GM18861 (cell line): ENCODE results near the gene ISG20L2.
"Not testable (repeated sequence)": the region's sequence is repeated elsewhere in the genome, so short reads cannot be mapped to it uniquely, and the experiment has no call there.

Experiments
- ATAC-seq: cut with Tn5 transposase; IDR thresholded peaks from one replicate; pipeline ENCODE4 v1.9.1; 2021; ENCODE audit not compliant: unreplicated experiment

ISG20L2 gene, protein sequence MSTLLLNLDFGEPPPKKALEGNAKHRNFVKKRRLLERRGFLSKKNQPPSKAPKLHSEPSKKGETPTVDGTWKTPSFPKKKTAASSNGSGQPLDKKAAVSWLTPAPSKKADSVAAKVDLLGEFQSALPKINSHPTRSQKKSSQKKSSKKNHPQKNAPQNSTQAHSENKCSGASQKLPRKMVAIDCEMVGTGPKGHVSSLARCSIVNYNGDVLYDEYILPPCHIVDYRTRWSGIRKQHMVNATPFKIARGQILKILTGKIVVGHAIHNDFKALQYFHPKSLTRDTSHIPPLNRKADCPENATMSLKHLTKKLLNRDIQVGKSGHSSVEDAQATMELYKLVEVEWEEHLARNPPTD

DNA sequence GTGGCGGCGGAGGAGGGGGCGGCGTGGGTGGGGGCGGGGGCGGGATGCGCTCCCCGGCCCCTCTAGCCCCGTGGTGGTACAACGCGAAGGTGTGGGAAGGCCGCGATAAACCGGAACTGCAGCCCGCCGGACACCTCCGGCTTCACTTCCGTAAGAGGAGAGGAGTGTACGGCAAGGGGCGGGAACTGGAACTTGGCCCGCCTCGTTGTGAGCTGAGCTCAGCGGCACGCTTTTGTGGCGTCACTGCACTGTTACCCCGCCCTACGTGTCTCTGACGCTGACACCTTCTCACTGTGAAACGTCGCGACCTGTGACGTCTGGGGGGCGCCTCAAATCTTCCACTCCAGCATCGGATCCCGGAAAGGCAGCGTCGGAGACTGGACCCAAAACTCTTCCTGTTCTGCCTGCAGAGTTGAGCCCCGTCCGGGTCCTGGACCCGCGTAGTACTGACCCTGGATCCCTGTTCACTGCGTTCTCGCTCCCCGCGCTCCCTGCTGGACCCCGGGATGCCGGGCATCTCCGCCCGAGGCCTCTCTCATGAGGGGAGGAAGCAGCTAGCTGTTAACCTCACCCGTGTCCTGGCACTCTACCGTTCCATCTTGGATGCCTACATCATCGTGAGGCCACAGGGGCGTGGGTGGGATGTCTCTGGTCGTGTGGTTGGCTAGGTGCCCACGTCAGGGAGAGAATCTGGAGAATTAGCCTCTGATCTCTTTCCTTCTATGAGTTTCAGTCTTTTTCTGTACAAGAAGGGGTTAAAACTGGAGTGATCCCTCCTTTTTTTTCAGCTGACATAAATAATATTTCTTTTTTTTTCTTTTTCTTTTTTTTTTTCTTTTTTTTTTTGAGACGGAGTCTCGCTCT, at the start of gene ISG20L2:
Gene ISG20L2 (minus strand): TSS at position 168 of the 864 bp plus-strand sequence. CDS start 1,114 bp downstream, outside the sequence.
- ATAC-seq = peak; percentile 83

DNA sequence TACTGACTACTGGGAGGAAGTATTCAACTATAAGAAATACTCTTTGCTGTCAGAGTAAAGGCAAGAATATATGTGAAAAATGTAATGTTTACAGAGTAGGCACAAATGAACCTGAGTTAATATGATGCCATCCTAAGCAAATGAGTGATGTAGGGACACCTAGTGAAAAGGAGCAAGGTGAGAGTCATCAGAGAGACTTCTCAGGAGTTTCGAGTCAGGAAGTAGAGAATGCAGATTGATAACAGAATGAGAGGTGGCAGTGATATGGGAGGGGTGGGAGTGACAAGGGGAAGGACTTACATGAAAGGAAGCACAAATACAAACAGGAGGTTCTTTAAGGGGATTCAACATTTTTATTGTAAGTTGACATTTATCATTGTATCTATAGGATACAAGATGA, 49.0 kb upstream of the ISG20L2 start:
- ATAC-seq = no peak

DNA sequence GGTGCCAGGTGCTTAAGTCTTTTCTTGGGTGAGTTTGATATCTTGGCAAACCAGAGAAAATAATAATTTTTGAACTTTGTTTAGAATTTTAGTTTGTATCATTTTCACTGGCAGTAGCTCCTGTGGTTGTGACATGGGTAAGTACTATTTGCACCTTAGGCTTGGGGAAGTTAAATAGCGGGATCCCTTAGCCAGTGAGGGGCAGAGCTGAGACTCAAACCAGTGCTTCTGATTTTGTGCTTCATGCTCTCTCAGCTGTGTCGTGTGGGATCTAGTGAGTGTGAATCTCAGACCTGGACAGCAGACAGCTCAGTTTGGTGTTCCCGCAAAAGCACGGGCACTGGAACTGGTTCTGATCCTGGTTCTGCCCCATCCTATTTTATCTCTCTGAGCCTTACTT, 48.4 kb upstream of the ISG20L2 start:
- ATAC-seq = no peak

DNA sequence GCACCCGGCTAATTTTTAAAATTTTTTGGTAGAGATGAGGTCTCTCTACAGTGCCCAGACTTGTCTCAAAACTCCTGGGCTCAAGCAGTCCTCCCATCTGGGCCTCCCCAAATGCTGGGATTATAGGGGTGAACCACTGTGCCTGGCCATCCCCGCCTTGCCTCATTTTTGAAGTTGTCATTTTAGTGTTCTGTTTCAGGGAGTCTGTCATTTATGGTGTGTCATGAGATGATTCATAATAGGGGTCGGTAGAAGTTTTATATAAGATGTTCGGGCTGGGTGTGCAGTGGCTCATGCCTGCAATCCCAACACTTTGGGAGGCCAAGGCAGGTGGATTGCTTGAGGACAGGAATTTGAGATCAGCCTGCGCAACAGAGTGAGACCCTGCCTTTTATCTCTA, 47.2 kb upstream of the ISG20L2 start:
- ATAC-seq = no peak

DNA sequence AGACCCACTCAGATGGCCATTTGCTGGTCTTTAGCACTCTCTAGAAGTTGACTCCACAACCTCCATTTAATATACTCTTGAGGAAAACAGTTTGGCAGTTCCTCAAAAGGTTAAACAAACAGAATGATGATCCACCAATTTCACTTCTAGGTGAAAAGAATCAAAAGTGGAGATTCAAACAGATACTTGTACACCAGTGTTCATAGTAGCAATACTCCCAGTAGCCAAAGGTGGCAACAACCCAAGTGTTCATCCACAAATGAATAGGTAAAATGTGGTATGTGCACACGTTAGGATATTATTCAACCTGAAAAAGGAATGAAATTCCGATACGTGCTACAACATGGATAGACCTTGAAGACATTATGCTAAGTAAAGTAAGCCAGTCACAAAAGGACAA, 45.0 kb upstream of the ISG20L2 start:
- ATAC-seq = no peak

DNA sequence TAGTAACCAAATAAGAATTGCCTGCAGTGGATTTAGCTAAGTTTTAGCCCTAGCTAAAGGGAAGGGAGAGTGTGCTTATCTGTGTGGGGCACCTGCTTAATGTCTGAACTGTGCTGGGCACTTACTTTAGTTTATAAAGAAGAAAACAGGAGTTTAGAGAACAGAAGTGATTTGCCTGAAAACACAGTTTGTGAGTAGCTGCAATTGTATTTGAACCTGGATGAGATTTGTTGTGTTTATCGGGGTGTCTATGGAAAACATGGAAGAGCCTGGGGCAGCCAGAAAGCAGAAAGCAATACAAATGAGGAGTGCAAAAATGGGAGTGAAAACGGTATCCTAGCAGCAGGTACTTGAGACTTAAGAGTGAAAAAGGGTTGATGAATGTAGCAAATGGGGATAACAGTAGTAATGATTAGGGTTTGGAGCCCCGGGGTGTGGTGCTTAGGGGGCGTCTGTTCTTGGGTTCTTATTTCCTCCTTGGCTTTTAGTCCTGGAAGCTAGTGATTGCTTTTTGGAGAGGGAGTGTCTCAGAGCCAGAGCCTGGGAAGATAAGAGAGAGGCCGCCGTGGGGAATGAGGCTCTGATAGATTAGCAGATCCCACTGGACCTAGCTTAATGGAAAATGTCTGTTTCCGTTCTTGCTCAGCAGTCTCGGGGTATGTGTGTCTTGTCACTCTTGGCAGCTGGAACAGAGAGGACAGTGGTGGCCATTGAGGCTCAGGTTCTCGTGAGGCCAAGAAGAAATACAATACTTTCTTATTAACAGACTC, 44.3 kb upstream of the ISG20L2 start:
- ATAC-seq = no peak

DNA sequence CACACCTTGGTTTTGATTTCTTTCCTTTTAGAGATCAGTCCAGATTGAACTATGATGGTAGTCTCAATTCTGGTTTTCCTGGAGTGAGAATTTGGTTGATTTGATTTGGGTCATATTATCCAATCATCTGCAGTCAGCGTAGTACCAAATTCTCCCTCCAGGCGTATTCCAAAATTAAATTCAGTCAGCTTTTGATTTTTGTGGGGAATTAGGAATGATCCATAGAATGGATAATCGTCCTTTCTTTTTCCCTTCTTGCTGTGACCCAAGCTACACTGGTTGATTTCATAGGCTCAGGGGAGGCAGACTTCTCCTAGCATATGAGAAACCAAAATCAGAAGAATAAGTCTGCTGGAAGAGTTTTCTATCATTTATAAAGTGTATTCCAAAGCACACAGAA, 43.7 kb upstream of the ISG20L2 start:
- ATAC-seq = no peak

DNA sequence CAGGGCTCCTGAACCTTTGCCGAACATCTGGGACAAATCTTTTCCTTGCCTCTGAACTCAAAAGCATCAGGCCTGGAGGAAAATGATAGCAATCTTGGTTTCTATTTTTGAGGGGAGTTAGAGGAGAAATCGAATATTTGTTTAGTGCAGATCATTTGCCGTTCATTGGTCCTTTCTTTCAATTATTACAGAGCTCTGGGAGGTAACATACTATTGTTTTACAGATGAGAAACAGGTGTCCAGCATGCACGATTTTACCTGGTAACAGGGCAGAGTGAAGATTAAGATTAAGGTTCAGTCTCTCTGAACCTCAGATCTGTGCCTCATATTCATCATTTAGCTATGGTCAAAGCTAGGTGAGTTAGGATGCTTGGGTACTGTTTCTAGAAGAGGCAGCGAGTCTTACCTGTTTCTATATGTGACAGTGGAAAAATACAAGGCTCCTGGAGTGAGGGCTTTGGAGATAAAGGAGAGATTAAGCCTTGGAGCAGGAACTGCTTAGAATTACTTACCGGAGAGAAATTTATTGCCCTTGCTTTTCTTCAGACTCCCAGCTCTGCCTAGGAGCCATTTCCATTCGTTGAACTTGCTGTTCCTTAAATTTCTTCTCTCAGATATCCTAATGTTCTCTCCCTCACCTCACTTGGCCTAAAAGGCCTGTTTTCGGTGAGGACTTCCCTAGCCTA, 40.2 kb upstream of the ISG20L2 start:
- no peak for ATAC-seq

DNA sequence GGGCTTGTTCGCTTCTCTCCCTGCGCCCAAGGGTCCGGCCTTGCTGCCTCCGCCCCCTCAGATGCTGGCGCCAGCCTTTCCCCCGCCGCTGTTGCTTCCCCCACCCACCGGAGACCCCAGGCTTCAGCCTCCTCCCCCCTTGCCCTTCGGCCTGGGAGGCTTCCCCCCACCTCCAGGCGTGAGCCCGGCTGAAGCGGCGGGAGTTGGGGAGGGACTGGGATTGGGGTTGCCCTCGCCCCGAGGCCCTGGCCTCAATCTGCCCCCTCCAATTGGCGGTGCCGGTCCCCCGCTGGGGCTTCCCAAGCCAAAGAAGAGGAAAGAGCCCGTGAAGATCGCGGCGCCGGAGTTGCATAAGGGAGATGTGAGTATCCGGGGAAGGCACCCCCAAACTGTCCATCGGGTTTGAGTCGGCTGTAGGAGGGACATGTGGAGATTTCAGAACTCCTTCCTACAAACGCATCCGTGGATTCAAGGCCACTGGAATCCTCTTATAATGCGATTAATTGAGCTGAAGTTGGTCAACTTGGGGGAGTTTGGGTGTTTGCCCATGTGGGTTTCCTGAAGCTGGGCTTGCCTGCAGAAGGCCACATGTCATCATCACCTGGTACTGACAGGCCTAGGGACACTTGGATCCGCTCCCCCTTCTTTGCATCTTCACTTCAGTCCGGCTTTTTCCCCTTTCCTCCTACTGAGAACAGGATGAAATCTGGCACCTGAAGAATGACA, 39.5 kb upstream of the ISG20L2 start:
- ATAC-seq = no peak

DNA sequence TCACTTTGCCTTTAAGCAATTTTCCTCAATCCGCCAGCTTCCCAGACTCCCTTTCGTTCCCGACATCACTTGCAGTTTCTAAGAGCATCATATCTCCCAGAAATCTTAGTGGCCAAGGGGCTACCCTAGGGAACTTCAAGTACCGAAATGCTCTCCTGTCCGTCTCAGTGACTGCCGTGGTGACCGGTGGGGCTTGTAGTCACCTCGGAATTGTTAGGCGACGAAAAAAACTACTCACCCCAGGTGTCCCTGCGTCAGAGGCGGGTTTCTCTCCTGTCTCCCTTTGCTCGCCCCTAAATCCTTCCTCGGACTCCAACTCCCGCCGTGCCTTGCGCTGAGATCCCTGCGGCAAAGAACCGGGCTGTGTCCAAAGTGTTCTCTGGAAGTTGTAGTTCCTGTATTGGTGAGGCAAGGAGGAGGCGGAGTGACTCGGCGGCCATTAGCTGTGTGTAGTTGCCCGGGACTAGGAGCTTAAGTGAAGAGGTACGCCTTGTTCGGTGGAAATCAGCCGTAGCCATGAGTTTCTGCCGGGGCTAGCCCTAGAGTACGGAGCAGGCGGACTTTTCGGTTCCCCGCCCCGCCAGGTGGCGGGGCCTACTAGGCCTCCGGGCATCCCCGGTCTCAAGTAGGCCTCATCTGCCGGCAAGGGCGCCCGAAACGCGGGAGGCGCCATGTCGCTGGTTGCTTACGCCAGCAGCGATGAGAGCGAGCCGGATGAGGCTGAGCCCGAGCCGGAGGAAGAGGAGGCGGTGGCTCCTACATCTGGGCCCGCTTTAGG, 38.7 kb upstream of the ISG20L2 start, which contains the start of gene PRCC:
Gene PRCC (plus strand): TSS at position 435 of the 778 bp plus-strand sequence. CDS start 237 bp downstream, at position 672.
- peak; percentile 89 for ATAC-seq

DNA sequence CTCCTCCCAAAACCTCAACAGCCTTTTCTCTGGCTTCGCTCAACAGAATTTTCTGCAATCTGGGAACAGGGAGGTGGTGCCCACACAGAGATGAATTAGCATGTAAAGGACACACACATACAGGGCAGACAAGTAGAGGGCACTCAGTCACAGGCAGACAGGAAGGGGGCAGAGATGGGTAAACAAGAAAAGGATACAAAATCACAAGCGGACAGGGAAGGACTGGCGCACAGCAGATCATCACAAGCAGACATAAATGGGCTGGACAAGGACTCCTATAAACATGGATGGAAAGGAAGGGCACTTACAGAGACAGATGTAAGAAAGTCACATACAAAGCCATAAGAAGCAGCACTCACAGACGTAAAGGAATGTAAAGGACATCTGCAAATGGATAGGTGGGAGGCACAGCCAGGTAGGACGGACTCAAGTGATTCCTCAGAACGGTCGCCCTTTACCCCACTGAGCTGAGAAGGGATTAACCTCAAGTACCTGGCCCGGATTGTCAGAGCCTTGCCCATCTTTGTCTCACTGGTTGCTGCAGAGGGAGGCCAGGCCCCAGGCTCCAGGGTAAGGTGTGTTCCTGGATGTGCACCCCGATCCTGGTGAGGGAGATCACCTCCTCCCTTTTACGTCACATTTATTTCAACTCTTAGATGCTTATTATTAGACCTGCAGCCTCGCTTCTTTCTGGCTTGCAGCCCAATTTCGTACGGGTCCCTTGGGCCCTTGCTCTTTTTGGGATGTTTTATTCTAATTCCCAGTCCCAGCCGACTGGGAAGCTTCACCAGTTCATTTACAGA, 37.9 kb upstream of the ISG20L2 start:
- ATAC-seq = no peak

DNA sequence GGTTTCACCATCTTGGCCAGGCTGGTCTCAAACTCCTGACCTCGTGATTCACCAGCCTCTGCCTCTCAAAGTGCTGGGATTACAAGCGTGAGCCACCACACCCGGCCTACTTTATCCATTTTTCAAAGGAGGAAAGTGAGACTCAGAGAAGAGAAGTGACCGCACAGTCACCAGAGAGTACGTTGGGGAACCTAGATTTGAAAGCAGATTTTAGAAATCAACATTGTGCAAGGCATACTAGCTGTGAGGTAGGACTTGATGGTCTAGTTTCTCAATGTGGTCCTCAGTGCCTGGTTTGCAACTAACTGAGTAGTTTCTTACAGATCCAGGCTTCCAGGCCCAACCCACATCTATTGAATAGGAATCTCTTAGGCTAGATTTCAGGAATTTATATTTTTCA, 37.1 kb upstream of the ISG20L2 start:
- no peak for ATAC-seq

DNA sequence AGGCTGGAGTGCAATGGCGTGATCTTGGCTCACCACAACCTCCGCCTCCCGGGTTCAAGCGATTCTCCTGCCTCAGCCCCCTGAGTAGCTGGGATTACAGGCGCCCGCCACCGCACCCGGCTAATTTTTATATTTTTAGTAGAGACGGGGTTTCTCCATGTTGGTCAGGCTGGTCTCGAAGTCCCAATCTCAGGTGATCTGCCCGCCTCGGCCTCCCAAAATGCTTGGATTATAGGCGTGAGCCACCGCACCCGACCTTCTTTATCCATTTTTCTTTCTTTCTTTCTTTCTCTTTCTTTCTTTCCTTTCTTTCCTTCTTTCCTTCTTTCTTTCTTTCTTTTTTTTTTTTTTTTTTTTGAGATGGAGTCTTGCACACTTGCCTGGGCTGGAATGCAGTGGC, 36.6 kb upstream of the ISG20L2 start:
- ATAC-seq = not testable (repeated sequence)

DNA sequence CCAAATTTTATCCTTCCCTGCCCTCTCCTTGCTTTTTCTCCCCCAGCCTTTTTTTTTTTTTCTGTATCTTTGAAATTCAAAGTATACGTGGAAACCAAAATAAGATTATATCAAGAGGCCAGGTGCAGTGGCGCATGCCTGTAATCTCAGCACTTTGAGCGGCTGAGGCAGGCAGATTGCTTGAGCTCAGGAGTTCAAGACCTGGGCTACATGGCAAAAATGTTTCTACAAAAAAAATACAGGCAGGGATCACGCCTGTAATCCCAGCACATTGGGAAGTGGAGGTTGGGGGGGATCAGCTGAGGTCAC, 32.2 kb upstream of the ISG20L2 start:
- ATAC-seq = no peak

DNA sequence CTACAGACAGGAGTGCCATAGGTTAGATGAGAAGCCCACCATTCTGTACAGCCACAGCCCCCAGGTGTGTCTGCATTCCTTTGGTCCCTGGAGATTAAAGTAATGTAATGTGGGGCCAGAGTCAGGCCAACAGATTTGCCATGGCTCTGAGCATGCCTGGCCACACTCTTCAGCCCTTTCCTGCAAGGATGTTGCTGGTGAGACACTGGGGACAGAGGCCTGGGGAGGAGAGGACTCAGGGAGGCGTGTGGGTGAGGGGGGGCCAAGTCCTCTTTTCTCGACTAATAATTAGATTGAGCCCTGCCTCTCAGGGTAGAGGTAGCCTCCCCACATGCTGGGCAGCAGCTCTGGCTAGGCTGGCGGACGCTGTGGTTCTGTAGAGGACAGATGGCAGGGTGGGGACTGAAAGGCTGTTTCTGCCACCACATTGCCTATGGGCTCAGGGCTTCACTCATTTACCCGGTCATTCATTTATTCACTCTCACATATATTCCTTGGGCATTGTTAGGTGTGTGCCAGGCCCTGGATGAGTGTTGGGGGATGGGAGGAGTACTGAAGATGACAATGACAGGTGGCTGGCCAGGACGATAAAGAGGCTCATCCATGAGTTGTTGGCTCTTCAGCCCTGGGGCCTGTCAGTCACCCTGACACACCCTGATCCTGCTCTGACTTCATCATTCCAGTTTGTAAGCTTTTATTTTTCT, 31.7 kb upstream of the ISG20L2 start:
- no peak for ATAC-seq

DNA sequence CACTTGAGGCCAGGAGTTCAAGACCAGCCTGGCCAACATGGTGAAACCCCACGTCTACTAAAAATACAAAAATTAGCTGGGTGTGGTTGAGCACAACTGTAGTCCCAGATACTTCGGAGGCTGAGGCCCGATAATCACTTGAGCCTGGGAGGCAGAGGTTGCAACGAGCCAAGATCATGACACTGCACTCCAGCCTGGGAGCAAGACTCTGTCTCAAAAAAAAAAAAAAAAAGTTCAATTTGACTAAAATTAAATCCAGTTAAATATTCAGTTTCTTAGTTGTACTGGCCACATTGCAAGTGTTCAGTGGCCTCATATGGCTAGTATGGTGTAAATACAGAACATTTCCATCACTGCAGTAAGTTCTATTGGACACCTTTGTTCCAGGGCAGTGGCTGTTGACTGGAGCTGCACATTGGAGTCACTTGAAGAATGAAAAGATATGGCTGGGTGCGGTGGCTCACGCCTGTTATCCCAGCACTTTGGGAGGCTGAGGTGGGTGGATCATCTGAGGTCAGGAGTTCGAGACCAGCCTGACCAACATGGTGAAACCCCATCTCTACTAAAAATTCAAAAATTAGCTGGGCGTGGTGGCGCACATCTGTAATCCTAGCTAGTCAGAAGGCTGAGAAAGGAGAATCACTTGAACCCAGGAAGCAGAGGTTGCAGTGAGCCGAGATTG, 29.1 kb upstream of the ISG20L2 start:
- not testable (repeated sequence) for ATAC-seq

DNA sequence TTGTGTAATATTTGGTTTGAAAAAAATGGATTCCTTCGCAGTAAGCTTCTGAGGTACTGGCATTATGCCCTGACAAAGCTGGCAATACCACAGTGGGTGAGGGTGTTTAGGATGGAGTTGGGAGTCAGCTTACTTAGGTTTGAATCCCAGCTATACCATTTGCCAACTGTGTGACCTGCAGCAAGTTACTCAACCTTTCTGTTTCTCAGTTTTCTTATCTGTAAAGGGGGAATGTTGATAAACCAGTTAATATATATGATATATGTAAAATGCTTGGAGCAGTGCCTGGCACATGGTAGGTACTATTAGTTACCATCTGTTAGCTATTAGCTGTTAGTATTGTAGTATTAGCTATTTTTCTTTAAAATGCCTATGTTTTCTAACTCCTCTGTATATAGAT, 27.8 kb upstream of the ISG20L2 start:
- ATAC-seq = no peak
